Measurements from ENCODE around the gene RASGRF1. TPM values are rescaled to one million over a fixed set of nuclear protein-coding genes. Genes with fewer than 3 reads are reported as not detected.
"Not testable (repeated sequence)": the region's sequence is repeated elsewhere in the genome, so short reads cannot be mapped to it uniquely, and the experiment has no call there.

RASGRF1 gene
- 0.13 TPM for polyA plus RNA-seq (ENCODE audit: insufficient read length)

GRCh38 chr15:79090487-79091203 lies at the start of gene RASGRF1:
Gene RASGRF1 (minus strand): TSS chr15:79090780. CDS start chr15:79090498, 282 bp downstream.
- DNase-seq (ENCODE audit: low read depth): no peak

- no peak for DNase-seq (ENCODE audit: low read depth)
These were observed 46.0 kb upstream of the RASGRF1 start for GRCh38 chr15:79136434-79137046.

- no peak for DNase-seq (ENCODE audit: low read depth)
These were observed 42.7 kb upstream of the RASGRF1 start for GRCh38 chr15:79133309-79133708.

- no peak for DNase-seq (ENCODE audit: low read depth)
These were observed 42.2 kb upstream of the RASGRF1 start for GRCh38 chr15:79132770-79133169.

- DNase-seq (ENCODE audit: low read depth): no peak
These were observed 41.8 kb upstream of the RASGRF1 start for GRCh38 chr15:79132361-79132760.

- DNase-seq (ENCODE audit: low read depth): no peak
These were observed 40.1 kb upstream of the RASGRF1 start for GRCh38 chr15:79130535-79131130.

- no peak for DNase-seq (ENCODE audit: low read depth)
These were observed 38.7 kb upstream of the RASGRF1 start for GRCh38 chr15:79129235-79129634.

- DNase-seq (ENCODE audit: low read depth): no peak
These were observed 38.0 kb upstream of the RASGRF1 start for GRCh38 chr15:79128556-79128955.

- DNase-seq (ENCODE audit: low read depth): no peak
These were observed 33.8 kb upstream of the RASGRF1 start for GRCh38 chr15:79124388-79124787.

- DNase-seq (ENCODE audit: low read depth): no peak
These were observed 32.4 kb upstream of the RASGRF1 start for GRCh38 chr15:79122991-79123390.

GRCh38 chr15:79122391-79122790 lies 31.8 kb upstream of the RASGRF1 start:
- DNase-seq (ENCODE audit: low read depth): no peak

- DNase-seq (ENCODE audit: low read depth): no peak
These were observed 31.0 kb upstream of the RASGRF1 start for GRCh38 chr15:79121571-79121970.

GRCh38 chr15:79117442-79118204 lies 27.0 kb upstream of the RASGRF1 start:
- DNase-seq (ENCODE audit: low read depth): no peak

GRCh38 chr15:79116771-79117170 lies 26.2 kb upstream of the RASGRF1 start:
- no peak for DNase-seq (ENCODE audit: low read depth)

- no peak for DNase-seq (ENCODE audit: low read depth)
These were observed 25.5 kb upstream of the RASGRF1 start for GRCh38 chr15:79115986-79116665.

- no peak for DNase-seq (ENCODE audit: low read depth)
These were observed 23.3 kb upstream of the RASGRF1 start for GRCh38 chr15:79113831-79114230.

- not testable (repeated sequence) for DNase-seq (ENCODE audit: low read depth)
These were observed 20.8 kb upstream of the RASGRF1 start for GRCh38 chr15:79111404-79111803.

- no peak for DNase-seq (ENCODE audit: low read depth)
These were observed 14.6 kb upstream of the RASGRF1 start for GRCh38 chr15:79105141-79105540.

- no peak for DNase-seq (ENCODE audit: low read depth)
These were observed 12.0 kb upstream of the RASGRF1 start for GRCh38 chr15:79102595-79102994.

GRCh38 chr15:79101866-79102581 lies 11.4 kb upstream of the RASGRF1 start:
- DNase-seq (ENCODE audit: low read depth): no peak

GRCh38 chr15:79099692-79100091 lies 9.1 kb upstream of the RASGRF1 start:
- no peak for DNase-seq (ENCODE audit: low read depth)
